Neuronal stem cell (in vitro differentiated cells): ENCODE results near the gene KIDINS220.
A peak's percentile ranks its signal among the peaks of the same experiment; 100 is the strongest.

ENCODE experiments used
- DNase-seq: peaks from one replicate; pipeline ENCODE4 v3.0.0-alpha.2; 2013; ENCODE audit warnings: low spot score
- H2AFZ ChIP-seq: one replicate; pipeline ENCODE4 v1.6.1; 2013; ENCODE audit warnings: mild to moderate bottlenecking, low read length, inconsistent platforms
- H2AK5ac ChIP-seq: 2 replicates; pipeline ENCODE4 v1.6.1; 2013; ENCODE audit warnings: low read depth, mild to moderate bottlenecking, inconsistent platforms, low read length, moderate library complexity, mixed read lengths
- H2BK120ac ChIP-seq: 2 replicates; pipeline ENCODE4 v1.6.1; 2013; ENCODE audit warnings: low read depth, mild to moderate bottlenecking, inconsistent platforms, low read length, moderate library complexity, mixed read lengths
- H2BK12ac ChIP-seq: one replicate; pipeline ENCODE4 v1.6.1; 2013; ENCODE audit warnings: low read length, inconsistent platforms
- H2BK15ac ChIP-seq: 2 replicates; pipeline ENCODE4 v1.6.1; 2013; ENCODE audit warnings: mild to moderate bottlenecking, low read length, inconsistent platforms, mixed read lengths
- H2BK5ac ChIP-seq: one replicate; pipeline ENCODE4 v1.6.1; 2013; ENCODE audit warnings: inconsistent platforms, mild to moderate bottlenecking, low read length, moderate library complexity
- H3K14ac ChIP-seq: one replicate; pipeline ENCODE4 v1.6.1; 2013; ENCODE audit warnings: low read length, inconsistent platforms
- H3K18ac ChIP-seq: 2 replicates; pipeline ENCODE4 v1.6.1; 2013; ENCODE audit warnings: low read length, inconsistent platforms
- H3K23ac ChIP-seq: 2 replicates; pipeline ENCODE4 v1.6.1; 2013; ENCODE audit warnings: low read depth, mild to moderate bottlenecking, mixed read lengths, low read length, inconsistent platforms; ENCODE audit not compliant: poor library complexity
- H3K27ac ChIP-seq: replicated peaks from 3 replicates; pipeline ENCODE4 v1.5.1; 2013; ENCODE audit warnings: low read length, inconsistent platforms
- H3K27me3 ChIP-seq, 3 experiments: 2 replicates each; pipeline ENCODE4 v1.6.1; 2013; ENCODE audit warnings: low read length in 3 of 3, mild to moderate bottlenecking in 2 of 3, inconsistent platforms in 1 of 3, low read depth in 1 of 3, mixed read lengths in 1 of 3, moderate library complexity in 1 of 3; ENCODE audit not compliant: control insufficient read depth in 3 of 3, insufficient read depth in 3 of 3
- H3K36me3 ChIP-seq, 2 donors: replicated peaks in 1 of 2; 2 replicates each; pipeline ENCODE4 v1.6.1; 2013; ENCODE audit warnings: low read length in 2 of 2; ENCODE audit not compliant: control insufficient read depth in 2 of 2, insufficient read depth in 2 of 2
- H3K4ac ChIP-seq: 2 replicates; pipeline ENCODE4 v1.6.1; 2013; ENCODE audit warnings: inconsistent platforms, mild to moderate bottlenecking, low read length, moderate library complexity
- H3K4me1 ChIP-seq, 2 donors: 1 replicate in 1 of 2; 2 replicates in 1 of 2; pipeline ENCODE4 v1.6.1; 2013; ENCODE audit warnings: low read length in 2 of 2, low read depth in 1 of 2; ENCODE audit not compliant: control insufficient read depth in 2 of 2, insufficient read depth in 1 of 2
- H3K4me2 ChIP-seq: one replicate; pipeline ENCODE4 v1.6.1; 2013; ENCODE audit warnings: mild to moderate bottlenecking, low read length, inconsistent platforms; ENCODE audit not compliant: insufficient read depth, poor library complexity, severe bottlenecking
- H3K4me3 ChIP-seq, 2 donors: 2 replicates each; pipeline ENCODE4 v1.5.1; 2013; ENCODE audit warnings: low read length in 2 of 2, mild to moderate bottlenecking in 2 of 2, inconsistent platforms in 1 of 2, moderate library complexity in 1 of 2
- H3K79me1 ChIP-seq: one replicate; pipeline ENCODE4 v1.6.1; 2013; ENCODE audit warnings: low read depth, mild to moderate bottlenecking, inconsistent platforms, low read length, moderate library complexity
- H3K9ac ChIP-seq: one replicate; pipeline ENCODE4 v1.6.1; 2013; ENCODE audit warnings: mild to moderate bottlenecking, low read depth, low read length, inconsistent platforms; ENCODE audit not compliant: poor library complexity
- H3K9me3 ChIP-seq, 2 donors: replicated peaks in 1 of 2; 2 replicates each; pipeline versions ENCODE3 to v1.6.1; 2013; ENCODE audit warnings: low read length in 2 of 2, mild to moderate bottlenecking in 2 of 2, inconsistent platforms in 1 of 2, low read depth in 1 of 2, mixed read lengths in 1 of 2, moderate library complexity in 1 of 2; ENCODE audit not compliant: control insufficient read depth in 2 of 2, insufficient read depth in 1 of 2
- H4K8ac ChIP-seq: one replicate; pipeline ENCODE4 v1.6.1; 2013; ENCODE audit warnings: low read depth, mild to moderate bottlenecking, inconsistent platforms, low read length, moderate library complexity
- H4K91ac ChIP-seq: one replicate; pipeline ENCODE4 v1.6.1; 2013; ENCODE audit warnings: low read length, low read depth, mild to moderate bottlenecking, inconsistent platforms; ENCODE audit not compliant: poor library complexity
- WGBS, 2 donors: extraction: QIAGEN DNeasy Blood & Tissue Kit; methylation state at CpG; one replicate each; pipeline ENCODE4 v1.1.7; 2013; ENCODE audit warnings: missing lambda C conversion rate in 2 of 2, mixed read lengths in 1 of 2; ENCODE audit not compliant: insufficient read length in 2 of 2, insufficient replicate concordance in 1 of 2; ENCODE audit errors: extremely low coverage in 2 of 2; 5-methylcytosine and 5-hydroxymethylcytosine counted together

The KIDINS220 gene

GRCh38 chr2:8691859-8692437 is 145.5 kb downstream of the KIDINS220 start:
- peak overlapping the region; percentile 39 for H2BK15ac ChIP-seq
- H3K27ac ChIP-seq: no peak overlapping the region
- no peak overlapping the region for H3K23ac ChIP-seq
- H2AFZ ChIP-seq: no peak overlapping the region
- H2BK12ac ChIP-seq: no peak overlapping the region
- H2BK120ac ChIP-seq: no peak overlapping the region
- no peak overlapping the region for H4K91ac ChIP-seq
- no peak overlapping the region for H4K8ac ChIP-seq
- no peak overlapping the region for H3K14ac ChIP-seq
- no peak overlapping the region for H3K4ac ChIP-seq
- peaks cover 0 to 5% (median 0%) of the 10 kb centered on the region in 3 experiments for H3K27me3 ChIP-seq
- no peak overlapping the region for H2BK5ac ChIP-seq
- peaks cover 0 to 2% of the 10 kb centered on the region in 2 donors for H3K4me1 ChIP-seq
- no peak overlapping the region for H3K9ac ChIP-seq
- H2AK5ac ChIP-seq: no peak overlapping the region
- H3K18ac ChIP-seq: no peak overlapping the region
- H3K79me1 ChIP-seq: no peaks in the 10 kb centered on the region
- no peaks in the 10 kb centered on the region for H3K36me3 ChIP-seq
- no peaks in the 10 kb centered on the region for H3K9me3 ChIP-seq
- WGBS, 2 donors: no CpG with 5 or more reads among the region's 9 CpGs
- no peak for DNase-seq
- no peak overlapping the region for H3K4me3 ChIP-seq
- no peak overlapping the region for H3K4me2 ChIP-seq

GRCh38 chr2:8685697-8686358 is 151.6 kb downstream of the KIDINS220 start:
- no peak overlapping the region for H4K8ac ChIP-seq
- H3K4me3 ChIP-seq: peak overlapping the region; percentile 46 to 84
- H3K23ac ChIP-seq: peak overlapping the region; percentile 82
- H3K14ac ChIP-seq: no peak overlapping the region
- H3K27ac ChIP-seq: peak overlapping the region; percentile 69
- H2AFZ ChIP-seq: peak overlapping the region; percentile 79
- DNase-seq: peak; percentile 77
- H3K36me3 ChIP-seq: no peaks in the 10 kb centered on the region
- H3K4me1 ChIP-seq: peaks cover 3 to 17% of the 10 kb centered on the region in 2 donors
- no peak overlapping the region for H2BK15ac ChIP-seq
- peaks cover 2% of the 10 kb centered on the region for H3K79me1 ChIP-seq
- H3K18ac ChIP-seq: peak overlapping the region; percentile 97
- no peak overlapping the region for H4K91ac ChIP-seq
- H2BK120ac ChIP-seq: peak overlapping the region; percentile 94
- H2BK12ac ChIP-seq: peak overlapping the region; percentile 58
- no peaks in the 10 kb centered on the region for H3K27me3 ChIP-seq
- peak overlapping the region; percentile 48 for H3K4ac ChIP-seq
- H3K4me2 ChIP-seq: peak overlapping the region; percentile 97
- peak overlapping the region; percentile 86 for H3K9ac ChIP-seq
- WGBS, 2 donors: no CpG with 5 or more reads among the region's 50 CpGs
- H3K9me3 ChIP-seq: no peaks in the 10 kb centered on the region
- peak overlapping the region; percentile 92 for H2AK5ac ChIP-seq
- H2BK5ac ChIP-seq: peak overlapping the region; percentile 91

GRCh38 chr2:8684878-8685696 is 152.3 kb downstream of the KIDINS220 start:
- peak overlapping the region; percentile 69 for H3K27ac ChIP-seq
- peak overlapping the region; percentile 58 for H2BK12ac ChIP-seq
- H3K4me3 ChIP-seq: peak overlapping the region; percentile 46 to 84
- H3K36me3 ChIP-seq: no peaks in the 10 kb centered on the region
- H3K79me1 ChIP-seq: peaks cover 2% of the 10 kb centered on the region
- peak; percentile 47 for DNase-seq
- no CpG with 5 or more reads among the region's 87 CpGs for WGBS, 2 donors
- no peaks in the 10 kb centered on the region for H3K9me3 ChIP-seq
- H2BK5ac ChIP-seq: peak overlapping the region; percentile 91
- H3K4me1 ChIP-seq: peaks cover 7 to 22% of the 10 kb centered on the region in 2 donors
- H3K14ac ChIP-seq: no peak overlapping the region
- H3K23ac ChIP-seq: peak overlapping the region; percentile 82
- peak overlapping the region; percentile 92 for H2AK5ac ChIP-seq
- no peaks in the 10 kb centered on the region for H3K27me3 ChIP-seq
- peak overlapping the region; percentile 88 for H3K9ac ChIP-seq
- H2BK15ac ChIP-seq: peak overlapping the region; percentile 32
- peak overlapping the region; percentile 79 for H2AFZ ChIP-seq
- no peak overlapping the region for H4K91ac ChIP-seq
- peak overlapping the region; percentile 94 for H2BK120ac ChIP-seq
- H4K8ac ChIP-seq: no peak overlapping the region
- H3K4me2 ChIP-seq: peak overlapping the region; percentile 97
- peak overlapping the region; percentile 97 for H3K18ac ChIP-seq
- H3K4ac ChIP-seq: peak overlapping the region; percentile 48

- no peak overlapping the region for H2BK12ac ChIP-seq
- H3K4me2 ChIP-seq: peak overlapping the region; percentile 97
- no peak overlapping the region for H2BK120ac ChIP-seq
- H2BK5ac ChIP-seq: no peak overlapping the region
- H4K91ac ChIP-seq: no peak overlapping the region
- H3K27me3 ChIP-seq: no peaks in the 10 kb centered on the region
- H4K8ac ChIP-seq: no peak overlapping the region
- peak; percentile 44 for DNase-seq
- no peak overlapping the region for H2BK15ac ChIP-seq
- H3K9ac ChIP-seq: no peak overlapping the region
- peaks cover 10 to 28% of the 10 kb centered on the region in 2 donors for H3K4me1 ChIP-seq
- H3K27ac ChIP-seq: peak overlapping the region; percentile 69
- peaks cover 2% of the 10 kb centered on the region for H3K79me1 ChIP-seq
- H3K14ac ChIP-seq: no peak overlapping the region
- WGBS, 2 donors: no CpG with 5 or more reads among the region's 3 CpGs
- no peak overlapping the region for H2AFZ ChIP-seq
- H3K4ac ChIP-seq: no peak overlapping the region
- no peaks in the 10 kb centered on the region for H3K36me3 ChIP-seq
- H3K23ac ChIP-seq: no peak overlapping the region
- no peak overlapping the region for H2AK5ac ChIP-seq
- no peak overlapping the region for H3K18ac ChIP-seq
- no peaks in the 10 kb centered on the region for H3K9me3 ChIP-seq
- H3K4me3 ChIP-seq: peak overlapping the region; percentile 46 to 84
Observed at GRCh38 chr2:8684540-8684877, 152.9 kb downstream of the KIDINS220 start.
